NCI-H446 (cell line): ENCODE results near the gene MIS12.

Experiments
- DNase-seq, 2 experiments: peaks; one replicate each; lab custom pipeline; 2025; lab: John Stamatoyannopoulos, UW

MIS12 gene

DNA sequence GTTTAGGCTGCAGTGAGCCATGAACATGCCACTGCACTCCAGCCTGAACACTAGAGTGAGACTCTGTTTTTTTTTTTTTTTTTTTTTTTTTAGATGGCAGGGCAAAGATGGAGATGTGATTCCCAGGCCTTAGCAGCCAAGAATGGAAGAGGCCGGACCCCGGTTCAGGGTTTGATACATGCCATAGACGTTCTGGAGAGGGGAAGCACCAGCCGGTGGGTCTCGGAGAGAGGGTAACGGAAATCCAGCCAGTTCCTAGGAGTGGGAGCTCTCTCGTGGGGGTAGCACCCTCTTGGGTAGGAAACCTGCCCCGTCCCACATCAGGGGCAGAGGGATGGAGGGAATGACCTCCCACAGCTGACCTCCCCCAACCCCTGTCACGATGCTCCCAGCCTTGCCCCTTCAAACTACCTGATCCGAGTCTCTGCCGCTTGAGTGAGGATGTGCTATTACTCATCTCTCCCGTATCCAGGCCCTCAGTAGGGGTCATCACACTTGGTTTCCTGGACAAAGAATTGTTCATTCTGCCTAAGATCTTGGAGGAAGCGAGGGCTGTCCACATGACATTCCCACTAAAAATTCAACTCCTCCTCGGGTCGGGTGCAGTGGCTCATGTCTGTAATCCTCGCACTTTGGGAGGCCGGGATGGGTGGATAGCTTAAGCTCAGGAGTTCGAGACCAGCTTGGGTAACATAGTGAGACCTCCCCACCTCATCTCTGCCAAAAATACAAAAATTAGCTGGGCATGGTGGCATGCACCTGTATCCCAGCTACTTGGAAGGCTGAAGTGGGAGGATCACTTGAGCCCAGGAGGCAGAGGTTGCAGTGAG is 47.3 kb downstream of the MIS12 start:
- DNase-seq = no peak

DNA sequence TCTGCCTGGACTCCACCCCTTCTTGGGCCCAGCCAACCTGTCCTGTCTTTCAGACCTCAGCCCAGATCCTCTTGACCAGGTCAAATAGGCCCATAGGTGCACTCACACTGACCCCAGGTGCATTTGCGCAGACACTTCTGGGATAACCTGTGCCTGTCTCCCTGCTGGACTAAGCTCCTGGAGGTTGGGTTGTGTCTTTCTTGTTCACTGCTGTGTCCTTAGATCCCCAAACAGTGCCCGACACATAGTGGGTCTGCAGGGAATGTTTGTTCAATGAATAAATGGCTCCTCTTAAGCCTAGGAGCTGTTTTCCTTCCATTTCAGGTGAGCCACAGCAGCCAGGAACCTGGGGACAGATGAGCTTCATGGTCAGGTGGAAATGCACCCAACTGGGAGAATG is 49.1 kb downstream of the MIS12 start:
- no peak for DNase-seq

DNA sequence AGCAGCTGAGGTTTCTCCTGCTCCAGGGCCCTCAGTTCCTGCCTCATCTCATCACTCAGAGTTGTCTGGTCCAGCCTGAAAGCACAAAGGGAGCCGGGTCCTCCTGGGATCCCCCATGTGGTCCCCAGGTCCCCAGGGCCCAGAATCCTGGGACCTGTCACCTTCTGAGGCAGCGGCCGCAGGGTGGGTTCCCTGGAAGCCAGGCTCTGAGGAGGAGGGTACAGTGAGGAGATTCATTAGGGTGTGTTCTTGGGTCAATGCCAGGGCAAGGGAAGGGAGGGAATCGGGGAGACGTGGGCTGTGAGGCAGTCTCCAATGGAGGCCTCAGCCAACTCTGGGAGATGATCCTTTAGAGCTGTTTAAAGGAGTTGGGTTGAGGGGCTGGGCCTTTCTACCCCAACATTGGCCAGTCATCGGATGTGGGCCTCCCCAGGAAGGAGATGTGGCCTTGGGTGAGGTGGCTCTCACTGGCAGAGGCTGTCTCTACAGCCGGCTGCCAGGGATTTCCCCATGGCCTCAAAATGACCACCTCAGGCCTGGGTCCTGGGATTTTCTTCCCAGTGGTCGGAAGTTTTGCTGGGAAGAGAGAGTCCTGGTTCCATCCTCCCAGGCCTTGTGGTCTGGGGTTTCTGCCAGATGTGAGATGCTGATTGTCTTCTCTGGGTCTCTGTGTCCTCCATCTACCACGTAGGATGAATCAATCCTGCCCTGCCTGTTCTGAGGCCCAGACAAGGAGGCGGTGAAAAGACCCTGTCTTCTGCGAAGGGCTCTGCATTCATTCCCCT is 50.7 kb downstream of the MIS12 start:
- DNase-seq = no peak

DNA sequence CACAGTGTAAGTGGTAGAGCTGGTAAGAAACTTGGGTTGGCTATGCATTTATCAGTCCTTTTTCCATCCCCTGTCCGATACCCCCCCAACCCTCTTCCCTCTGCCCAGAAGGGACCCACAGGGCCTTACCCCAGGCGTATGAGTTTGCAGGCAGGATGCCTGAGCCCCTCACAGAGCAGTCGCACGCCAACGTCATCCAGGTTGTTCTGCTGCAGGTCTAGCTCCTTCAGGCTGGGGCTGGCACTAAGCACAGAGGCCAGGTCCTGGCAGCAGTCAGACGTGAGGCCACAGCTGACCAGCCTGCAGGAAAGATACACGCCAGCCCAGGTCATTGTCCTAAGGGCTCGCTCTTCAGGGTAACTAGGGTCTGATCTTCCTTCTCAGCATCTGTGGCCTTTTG is 52.9 kb downstream of the MIS12 start:
- DNase-seq = no peak

DNA sequence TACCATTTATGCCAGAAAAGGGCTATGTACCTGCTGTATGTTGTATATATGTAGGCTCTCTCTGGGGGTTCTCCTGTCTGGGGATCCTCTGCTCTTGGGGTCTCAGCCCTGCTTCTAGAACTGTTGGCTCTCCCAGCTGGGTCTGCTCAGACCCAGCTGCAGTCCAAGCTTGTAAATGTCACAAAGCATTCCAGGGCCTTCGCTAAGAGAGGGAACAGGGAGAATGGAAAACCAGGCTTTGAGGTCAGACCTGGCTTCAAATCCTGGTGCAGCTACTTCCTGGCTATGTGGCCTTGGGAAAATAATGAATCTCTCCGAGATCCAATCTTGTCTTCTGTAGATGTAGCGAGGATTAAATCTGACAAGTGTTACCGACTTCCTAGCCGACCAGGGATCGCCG is 54.0 kb downstream of the MIS12 start:
- DNase-seq = no peak
